Astrocyte (in vitro differentiated cells and primary cell): Measurements from ENCODE around the gene GDPD5. TPM values are rescaled to one million over a fixed set of nuclear protein-coding genes. Genes with fewer than 3 reads are reported as not detected.

ENCODE experiments used
- DNase-seq: peaks from one replicate; pipeline ENCODE4 v3.0.0-alpha.2; 2010; ENCODE audit warnings: low read depth
- FAIRE-seq: peaks from 2 replicates; lab custom pipeline; 2011; peaks lifted over from hg19 to GRCh38; lab: Jason Lieb, UNC
- H2AFZ ChIP-seq: 2 replicates; pipeline ENCODE4 v1.6.0; 2012; ENCODE audit warnings: low read depth, low read length, inconsistent platforms
- H3K27ac ChIP-seq: 2 replicates; pipeline ENCODE4 v1.5.1; 2011; ENCODE audit warnings: low read depth, low read length, inconsistent platforms
- H3K27me3 ChIP-seq: 2 replicates; pipeline ENCODE4 v1.6.0; 2011; ENCODE audit warnings: low read length, inconsistent platforms; ENCODE audit not compliant: insufficient read depth
- H3K36me3 ChIP-seq: 2 replicates; pipeline ENCODE4 v1.5.1; 2011; ENCODE audit warnings: low read length, inconsistent platforms; ENCODE audit not compliant: insufficient read depth
- H3K4me1 ChIP-seq: 2 replicates; pipeline ENCODE4 v1.5.1; 2011; ENCODE audit warnings: low read length, inconsistent platforms; ENCODE audit not compliant: insufficient read depth
- H3K4me2 ChIP-seq: 2 replicates; pipeline ENCODE4 v1.6.0; 2012; ENCODE audit warnings: low read length, inconsistent platforms
- H3K4me3 ChIP-seq: 2 replicates; pipeline ENCODE4 v1.5.1; 2011; ENCODE audit warnings: low read depth, mild to moderate bottlenecking, low read length, inconsistent platforms; ENCODE audit not compliant: insufficient read depth
- H3K79me2 ChIP-seq: 2 replicates; pipeline ENCODE4 v1.6.0; 2012; ENCODE audit warnings: mild to moderate bottlenecking, low read length, inconsistent platforms; ENCODE audit not compliant: insufficient read depth
- H3K9ac ChIP-seq: 2 replicates; pipeline ENCODE4 v1.6.0; 2012; ENCODE audit warnings: mild to moderate bottlenecking, low read length, inconsistent platforms
- H3K9me3 ChIP-seq: 2 replicates; pipeline ENCODE4 v1.5.1; 2012; ENCODE audit warnings: low read depth, mild to moderate bottlenecking, low read length, inconsistent platforms; ENCODE audit not compliant: insufficient read depth
- H4K20me1 ChIP-seq: 2 replicates; pipeline ENCODE4 v1.6.0; 2012; ENCODE audit warnings: low read length, inconsistent platforms; ENCODE audit not compliant: insufficient read depth
- H3K27ac Mint-ChIP-seq: one replicate; pipeline ENCODE4 v1.8.0; 2021; ENCODE audit warnings: mild to moderate bottlenecking, mixed read lengths; ENCODE audit not compliant: unreplicated experiment
- H3K27me3 Mint-ChIP-seq: one replicate; pipeline ENCODE4 v1.8.0; 2021; ENCODE audit warnings: low read depth, mixed read lengths; ENCODE audit not compliant: unreplicated experiment
- H3K36me3 Mint-ChIP-seq: one replicate; pipeline ENCODE4 v1.8.0; 2021; ENCODE audit warnings: low read depth, mixed read lengths; ENCODE audit not compliant: unreplicated experiment
- H3K4me1 Mint-ChIP-seq: one replicate; pipeline ENCODE4 v1.8.0; 2021; ENCODE audit warnings: low read depth, mixed read lengths; ENCODE audit not compliant: unreplicated experiment
- H3K4me3 Mint-ChIP-seq: one replicate; pipeline ENCODE4 v1.8.0; 2021; ENCODE audit warnings: mild to moderate bottlenecking, moderate library complexity, mixed read lengths; ENCODE audit not compliant: unreplicated experiment
- H3K9me3 Mint-ChIP-seq: one replicate; pipeline ENCODE4 v1.8.0; 2021; ENCODE audit warnings: mild to moderate bottlenecking, mixed read lengths; ENCODE audit not compliant: unreplicated experiment
- EZH2 ChIP-seq: IDR thresholded peaks from 2 replicates; pipeline ENCODE4 v1.6.1; 2012; ENCODE audit warnings: mild to moderate bottlenecking, low read length, inconsistent platforms; ENCODE audit not compliant: insufficient read depth
- total RNA-seq: library from RNA; stranded (reverse); gene quantifications from 2 replicates; pipeline ENCODE4 v1.2.1, GENCODE V29; 2021
- TF ChIP-seq, protein P1 (sequence below): IDR thresholded peaks from 2 replicates; pipeline ENCODE4 v1.5.1; 2011; ENCODE audit warnings: low read depth, mild to moderate bottlenecking, inconsistent platforms, low read length, moderate library complexity; ENCODE audit not compliant: insufficient read depth

The GDPD5 gene
- total RNA-seq, 1 donor from 2014 or later: 9.4 TPM

DNA sequence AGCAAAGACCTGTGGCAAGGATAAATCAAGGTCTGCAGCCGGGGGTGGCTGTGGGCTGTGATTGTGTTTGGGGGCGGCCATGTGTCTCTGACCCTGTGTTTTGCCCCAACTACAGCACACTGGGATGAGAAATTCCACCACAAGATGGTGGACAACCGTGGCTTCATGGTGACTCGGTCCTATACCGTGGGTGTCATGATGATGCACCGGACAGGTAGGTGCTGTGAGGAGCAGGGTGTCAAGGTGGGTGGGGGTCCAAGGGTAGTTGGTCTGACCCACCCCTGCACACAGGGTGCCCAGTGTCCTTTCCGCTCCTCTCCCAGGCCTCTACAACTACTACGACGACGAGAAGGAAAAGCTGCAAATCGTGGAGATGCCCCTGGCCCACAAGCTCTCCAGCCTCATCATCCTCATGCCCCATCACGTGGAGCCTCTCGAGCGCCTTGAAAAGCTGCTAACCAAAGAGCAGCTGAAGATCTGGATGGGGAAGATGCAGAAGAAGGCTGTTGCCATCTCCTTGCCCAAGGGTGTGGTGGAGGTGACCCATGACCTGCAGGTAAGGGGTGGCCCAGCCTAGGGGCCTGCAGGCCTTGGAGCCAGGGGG is 43.0 kb upstream of the GDPD5 start:
- Mint-ChIP-seq H3K4me3 (peak overlapping the region; percentile 34), H3K36me3 (peaks cover 28% of the 10 kb centered on the region), H3K4me1 (peaks cover 33% of the 10 kb centered on the region), H3K27me3 (no peaks in the 10 kb centered on the region), H3K9me3 (no peaks in the 10 kb centered on the region), H3K27ac (no peak overlapping the region)
- H3K9ac ChIP-seq: no peak overlapping the region
- DNase-seq (no peak), FAIRE-seq (no peak)
- H4K20me1 ChIP-seq: peaks cover 97% of the 10 kb centered on the region
- no peaks in the 10 kb centered on the region for H3K27me3 ChIP-seq
- H3K4me2 ChIP-seq: no peak overlapping the region
- TF ChIP-seq, protein P1, sequence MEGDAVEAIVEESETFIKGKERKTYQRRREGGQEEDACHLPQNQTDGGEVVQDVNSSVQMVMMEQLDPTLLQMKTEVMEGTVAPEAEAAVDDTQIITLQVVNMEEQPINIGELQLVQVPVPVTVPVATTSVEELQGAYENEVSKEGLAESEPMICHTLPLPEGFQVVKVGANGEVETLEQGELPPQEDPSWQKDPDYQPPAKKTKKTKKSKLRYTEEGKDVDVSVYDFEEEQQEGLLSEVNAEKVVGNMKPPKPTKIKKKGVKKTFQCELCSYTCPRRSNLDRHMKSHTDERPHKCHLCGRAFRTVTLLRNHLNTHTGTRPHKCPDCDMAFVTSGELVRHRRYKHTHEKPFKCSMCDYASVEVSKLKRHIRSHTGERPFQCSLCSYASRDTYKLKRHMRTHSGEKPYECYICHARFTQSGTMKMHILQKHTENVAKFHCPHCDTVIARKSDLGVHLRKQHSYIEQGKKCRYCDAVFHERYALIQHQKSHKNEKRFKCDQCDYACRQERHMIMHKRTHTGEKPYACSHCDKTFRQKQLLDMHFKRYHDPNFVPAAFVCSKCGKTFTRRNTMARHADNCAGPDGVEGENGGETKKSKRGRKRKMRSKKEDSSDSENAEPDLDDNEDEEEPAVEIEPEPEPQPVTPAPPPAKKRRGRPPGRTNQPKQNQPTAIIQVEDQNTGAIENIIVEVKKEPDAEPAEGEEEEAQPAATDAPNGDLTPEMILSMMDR: no peak
- TF ChIP-seq EZH2: no peak
- H3K79me2 ChIP-seq: peaks cover 80% of the 10 kb centered on the region
- H3K27ac ChIP-seq: no peak overlapping the region
- no peak overlapping the region for H3K4me3 ChIP-seq
- H3K4me1 ChIP-seq: peaks cover 30% of the 10 kb centered on the region
- H3K9me3 ChIP-seq: no peaks in the 10 kb centered on the region
- H2AFZ ChIP-seq: no peak overlapping the region
- peaks cover 66% of the 10 kb centered on the region for H3K36me3 ChIP-seq

DNA sequence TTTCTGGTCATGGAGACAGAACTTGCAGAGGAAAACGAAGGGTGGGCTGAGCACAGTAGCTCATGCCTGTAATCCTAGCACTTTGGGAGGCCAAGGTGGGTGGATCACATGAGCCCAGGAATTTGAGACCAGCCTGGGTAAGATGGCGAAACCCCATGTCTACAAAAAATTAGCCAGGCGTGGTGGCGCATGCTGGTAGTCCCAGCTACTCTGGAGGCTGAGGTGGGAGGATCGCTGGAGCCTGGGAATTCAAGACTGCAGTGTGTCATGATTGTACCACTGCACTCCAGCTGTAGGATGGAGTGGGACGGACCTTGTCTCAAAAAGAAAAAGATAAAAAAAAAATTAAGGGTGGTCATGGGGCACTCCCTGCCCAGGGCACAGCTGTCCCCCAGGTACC is 42.2 kb upstream of the GDPD5 start:
- H3K27ac ChIP-seq: no peak overlapping the region
- H4K20me1 ChIP-seq: peaks cover 96% of the 10 kb centered on the region
- no peak for TF ChIP-seq EZH2
- TF ChIP-seq, protein P1: no peak
- H3K36me3 ChIP-seq: peaks cover 59% of the 10 kb centered on the region
- peak overlapping the region; percentile 28 for H3K4me2 ChIP-seq
- no peak for FAIRE-seq
- H3K9me3 ChIP-seq: no peaks in the 10 kb centered on the region
- no peak overlapping the region for H3K4me3 ChIP-seq
- H3K27me3 ChIP-seq: no peaks in the 10 kb centered on the region
- H3K36me3 Mint-ChIP-seq: peaks cover 28% of the 10 kb centered on the region
- no peak for DNase-seq
- peak overlapping the region; percentile 69 for H3K27ac Mint-ChIP-seq
- no peaks in the 10 kb centered on the region for H3K27me3 Mint-ChIP-seq
- H2AFZ ChIP-seq: no peak overlapping the region
- H3K4me3 Mint-ChIP-seq: peak overlapping the region; percentile 60
- H3K4me1 ChIP-seq: peaks cover 30% of the 10 kb centered on the region
- H3K9ac ChIP-seq: peak overlapping the region; percentile 41
- peaks cover 33% of the 10 kb centered on the region for H3K4me1 Mint-ChIP-seq
- H3K79me2 ChIP-seq: peaks cover 88% of the 10 kb centered on the region
- H3K9me3 Mint-ChIP-seq: no peaks in the 10 kb centered on the region

DNA sequence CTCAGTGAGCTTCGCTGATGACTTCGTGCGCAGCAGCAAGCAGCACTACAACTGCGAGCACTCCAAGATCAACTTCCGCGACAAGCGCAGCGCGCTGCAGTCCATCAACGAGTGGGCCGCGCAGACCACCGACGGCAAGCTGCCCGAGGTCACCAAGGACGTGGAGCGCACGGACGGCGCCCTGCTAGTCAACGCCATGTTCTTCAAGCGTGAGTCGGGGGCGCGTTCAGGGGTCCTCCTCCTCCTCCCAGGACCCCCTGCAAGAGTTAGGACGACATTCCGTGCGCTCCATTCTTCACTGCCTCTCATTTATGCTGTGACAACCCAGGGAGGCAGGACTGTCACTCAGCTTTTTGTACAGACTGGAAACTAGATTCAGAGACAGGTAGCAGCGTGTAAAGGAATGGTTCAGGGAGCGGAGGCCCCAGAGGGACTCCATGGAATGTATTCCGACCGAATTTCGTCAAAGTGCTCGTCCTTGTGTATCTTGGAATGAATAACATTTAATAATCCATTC is 41.1 kb upstream of the GDPD5 start:
- Mint-ChIP-seq H3K27me3 (no peaks in the 10 kb centered on the region), H3K9me3 (no peaks in the 10 kb centered on the region), H3K4me3 (peak overlapping the region; percentile 67), H3K36me3 (peaks cover 25% of the 10 kb centered on the region), H3K27ac (no peak overlapping the region), H3K4me1 (peaks cover 30% of the 10 kb centered on the region)
- Histone ChIP-seq H3K4me3 (no peak overlapping the region), H3K4me2 (peak overlapping the region; percentile 100), H4K20me1 (peaks cover 88% of the 10 kb centered on the region), H3K27me3 (no peaks in the 10 kb centered on the region), H3K9ac (no peak overlapping the region), H3K27ac (no peak overlapping the region), H3K9me3 (no peaks in the 10 kb centered on the region), H3K4me1 (peaks cover 30% of the 10 kb centered on the region), H2AFZ (no peak overlapping the region), H3K79me2 (peaks cover 96% of the 10 kb centered on the region), H3K36me3 (peaks cover 48% of the 10 kb centered on the region)
- DNase-seq (no peak), FAIRE-seq (no peak)
- TF ChIP-seq EZH2: no peak
- TF ChIP-seq, protein P1: no peak
